ENCODE measurements around the gene FCHSD2.
A peak's percentile ranks its signal among the peaks of the same experiment; 100 is the strongest.
"Not testable (repeated sequence)": the region's sequence is repeated elsewhere in the genome, so short reads cannot be mapped to it uniquely, and the experiment has no call there.

Gene FCHSD2

DNA sequence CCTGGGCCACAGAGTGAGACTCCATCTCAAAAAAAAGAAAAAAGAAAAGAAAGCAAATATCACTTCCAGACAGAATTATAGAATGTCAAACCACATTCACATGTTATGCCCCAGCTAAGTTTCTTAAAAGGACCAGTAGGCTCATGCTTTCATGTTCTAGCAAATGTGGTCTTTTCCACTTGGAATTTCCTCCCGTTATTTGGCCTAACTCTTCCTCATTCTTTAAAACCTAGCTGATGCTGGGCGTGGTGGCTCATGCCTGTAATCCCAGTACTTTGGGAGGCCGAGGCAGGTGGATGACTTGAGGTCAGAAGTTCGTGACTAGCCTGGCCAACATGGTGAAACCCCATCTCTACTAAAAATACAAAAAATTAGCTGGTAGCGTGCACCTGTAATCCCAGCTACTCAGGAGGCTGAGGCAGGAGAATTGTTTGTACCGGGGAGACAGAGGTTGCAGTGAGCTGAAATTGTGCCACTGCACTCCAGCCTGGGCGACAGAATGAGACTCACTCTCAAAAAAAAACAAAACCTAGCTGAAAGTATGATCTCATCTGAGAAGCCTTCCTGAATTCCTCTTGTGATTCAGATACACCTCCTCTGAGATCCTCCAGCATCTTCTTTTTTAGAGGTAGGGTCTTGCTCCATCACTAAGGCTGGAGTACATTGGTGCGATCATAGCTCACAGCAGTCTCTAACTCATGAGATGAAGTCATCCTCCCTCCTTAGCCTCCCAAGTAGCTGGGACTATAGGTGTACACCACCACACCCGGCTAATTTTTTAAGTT, 50.4 kb downstream of the FCHSD2 start:
- no peak overlapping the region for H3K4me3 ChIP-seq (ENCODE audit: low read length in 2 of 2)
- no peaks in the 10 kb centered on the region for H3K27me3 ChIP-seq (ENCODE audit: control insufficient read depth in 1 of 2, insufficient read depth in 2 of 2, low read length in 2 of 2)
- no peaks in the 10 kb centered on the region for H3K4me1 ChIP-seq (ENCODE audit: control insufficient read depth, insufficient read depth, low read length)
- no peaks in the 10 kb centered on the region for H3K9me3 ChIP-seq (ENCODE audit: control insufficient read depth in 2 of 2, low read length in 2 of 2)
- H3K36me3 ChIP-seq (ENCODE audit: control insufficient read depth in 2 of 2, insufficient read depth in 2 of 2, low read length in 2 of 2): no peaks in the 10 kb centered on the region
- H3K9ac ChIP-seq (ENCODE audit: low read length in 2 of 2): no peak overlapping the region
- no peak overlapping the region for H3K27ac ChIP-seq (ENCODE audit: low read length)

DNA sequence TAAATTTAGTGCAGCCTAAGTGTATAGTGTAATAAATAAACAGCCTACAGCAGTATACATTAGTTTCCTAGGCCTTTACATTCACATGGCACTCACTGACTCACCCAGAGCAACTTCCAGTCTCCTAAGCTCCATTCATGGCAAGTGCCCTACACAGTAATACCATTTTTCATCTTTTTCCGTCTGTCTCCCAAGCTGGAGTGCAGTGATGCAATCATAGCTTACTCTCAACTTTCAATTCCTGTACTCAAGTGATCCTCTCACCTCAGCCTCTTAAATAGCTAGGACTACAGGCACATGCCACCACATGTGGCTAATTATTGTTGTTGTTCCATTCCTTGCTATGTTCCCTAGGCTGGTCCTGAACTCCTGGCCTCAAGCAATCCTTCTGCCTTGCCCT, 54.4 kb downstream of the FCHSD2 start:
- H3K36me3 ChIP-seq (ENCODE audit: control insufficient read depth in 2 of 2, insufficient read depth in 2 of 2, low read length in 2 of 2): peaks cover 0 to 5% of the 10 kb centered on the region in 2 donors
- H3K27me3 ChIP-seq (ENCODE audit: control insufficient read depth in 1 of 2, insufficient read depth in 2 of 2, low read length in 2 of 2): no peaks in the 10 kb centered on the region
- H3K9me3 ChIP-seq (ENCODE audit: control insufficient read depth in 2 of 2, low read length in 2 of 2): no peaks in the 10 kb centered on the region
- H3K27ac ChIP-seq (ENCODE audit: low read length): no peak overlapping the region
- no peak overlapping the region for H3K4me3 ChIP-seq (ENCODE audit: low read length in 2 of 2)
- H3K9ac ChIP-seq (ENCODE audit: low read length in 2 of 2): no peak overlapping the region
- no peaks in the 10 kb centered on the region for H3K4me1 ChIP-seq (ENCODE audit: control insufficient read depth, insufficient read depth, low read length)

- H3K9me3 ChIP-seq (ENCODE audit: control insufficient read depth in 2 of 2, low read length in 2 of 2): no peaks in the 10 kb centered on the region
- H3K4me1 ChIP-seq (ENCODE audit: control insufficient read depth, insufficient read depth, low read length): no peaks in the 10 kb centered on the region
- peaks cover 0 to 5% of the 10 kb centered on the region in 2 donors for H3K36me3 ChIP-seq (ENCODE audit: control insufficient read depth in 2 of 2, insufficient read depth in 2 of 2, low read length in 2 of 2)
- no peak overlapping the region for H3K27ac ChIP-seq (ENCODE audit: low read length)
- H3K27me3 ChIP-seq (ENCODE audit: control insufficient read depth in 1 of 2, insufficient read depth in 2 of 2, low read length in 2 of 2): no peaks in the 10 kb centered on the region
- H3K9ac ChIP-seq (ENCODE audit: low read length in 2 of 2): no peak overlapping the region
- no peak overlapping the region for H3K4me3 ChIP-seq (ENCODE audit: low read length in 2 of 2)
These were observed 56.8 kb downstream of the FCHSD2 start for GRCh38 chr11:73085189-73085875.

DNA sequence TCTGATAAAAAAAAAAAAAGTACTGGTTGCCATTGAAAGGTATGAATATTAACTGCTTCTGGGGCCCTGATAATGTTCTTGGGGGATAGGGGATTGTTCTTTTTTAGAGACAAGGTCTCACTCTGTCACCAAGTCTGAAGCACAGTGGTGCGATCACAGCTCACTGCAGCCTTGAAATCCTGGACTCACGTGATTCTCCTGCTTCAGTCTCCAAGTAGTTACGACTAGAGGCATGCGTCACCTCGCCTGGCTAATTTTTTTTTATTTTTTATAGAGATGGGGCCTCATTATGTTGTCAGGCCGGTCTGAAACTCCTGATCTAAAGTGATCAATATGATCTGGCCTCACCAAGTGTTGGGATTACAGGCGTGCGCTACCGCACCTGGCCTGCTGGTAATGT, 63.5 kb downstream of the FCHSD2 start:
- no peak overlapping the region for H3K9ac ChIP-seq (ENCODE audit: low read length in 2 of 2)
- peaks cover 0 to 2% of the 10 kb centered on the region in 2 donors for H3K36me3 ChIP-seq (ENCODE audit: control insufficient read depth in 2 of 2, insufficient read depth in 2 of 2, low read length in 2 of 2)
- no peak overlapping the region for H3K4me3 ChIP-seq (ENCODE audit: low read length in 2 of 2)
- no peaks in the 10 kb centered on the region for H3K27me3 ChIP-seq (ENCODE audit: control insufficient read depth in 1 of 2, insufficient read depth in 2 of 2, low read length in 2 of 2)
- H3K4me1 ChIP-seq (ENCODE audit: control insufficient read depth, insufficient read depth, low read length): no peaks in the 10 kb centered on the region
- no peaks in the 10 kb centered on the region for H3K9me3 ChIP-seq (ENCODE audit: control insufficient read depth in 2 of 2, low read length in 2 of 2)
- no peak overlapping the region for H3K27ac ChIP-seq (ENCODE audit: low read length)

GRCh38 chr11:73077454-73077853, 64.7 kb downstream of the FCHSD2 start:
- Histone ChIP-seq H3K9me3 (ENCODE audit: control insufficient read depth in 2 of 2, low read length in 2 of 2) (no peaks in the 10 kb centered on the region), H3K9ac (ENCODE audit: low read length in 2 of 2) (no peak overlapping the region), H3K4me1 (ENCODE audit: control insufficient read depth, insufficient read depth, low read length) (no peaks in the 10 kb centered on the region), H3K27ac (ENCODE audit: low read length) (no peak overlapping the region), H3K4me3 (ENCODE audit: low read length in 2 of 2) (no peak overlapping the region), H3K27me3 (ENCODE audit: control insufficient read depth in 1 of 2, insufficient read depth in 2 of 2, low read length in 2 of 2) (no peaks in the 10 kb centered on the region), H3K36me3 (ENCODE audit: control insufficient read depth in 2 of 2, insufficient read depth in 2 of 2, low read length in 2 of 2) (peaks cover 0 to 2% of the 10 kb centered on the region in 2 donors)

- Histone ChIP-seq H3K27ac (ENCODE audit: low read length) (no peak overlapping the region), H3K4me1 (ENCODE audit: control insufficient read depth, insufficient read depth, low read length) (no peaks in the 10 kb centered on the region), H3K9me3 (ENCODE audit: control insufficient read depth in 2 of 2, low read length in 2 of 2) (no peaks in the 10 kb centered on the region), H3K9ac (ENCODE audit: low read length in 2 of 2) (no peak overlapping the region), H3K27me3 (ENCODE audit: control insufficient read depth in 1 of 2, insufficient read depth in 2 of 2, low read length in 2 of 2) (no peaks in the 10 kb centered on the region), H3K36me3 (ENCODE audit: control insufficient read depth in 2 of 2, insufficient read depth in 2 of 2, low read length in 2 of 2) (peaks cover 0 to 2% of the 10 kb centered on the region in 2 donors), H3K4me3 (ENCODE audit: low read length in 2 of 2) (no peak overlapping the region)
These were observed 67.8 kb downstream of the FCHSD2 start for GRCh38 chr11:73074319-73074718.

DNA sequence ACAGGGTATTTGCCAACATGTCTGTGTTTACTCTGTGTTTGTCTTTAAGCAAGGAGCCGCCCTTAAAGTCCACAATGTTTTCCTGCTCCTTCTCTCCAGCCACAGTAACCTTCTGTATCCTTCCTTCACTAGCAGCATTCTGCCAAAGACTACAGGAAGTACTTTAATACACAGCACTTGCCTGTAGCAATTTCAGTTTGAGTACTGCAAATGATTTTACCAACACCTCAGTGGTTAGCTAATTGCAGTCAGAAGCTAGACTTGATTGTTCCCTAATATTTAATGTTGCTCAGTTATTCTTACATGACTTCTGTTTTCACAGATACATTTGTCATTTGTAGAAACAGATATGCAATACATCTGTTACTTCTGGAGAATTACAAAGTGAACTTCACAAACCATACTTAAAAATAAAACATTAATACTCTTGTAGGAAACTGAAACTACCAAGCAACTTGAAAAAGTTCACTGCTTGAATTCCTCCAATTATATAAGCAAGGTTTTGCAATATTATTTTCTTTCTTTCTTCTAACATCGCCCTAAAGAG, 69.1 kb downstream of the FCHSD2 start:
- Histone ChIP-seq H3K4me3 (ENCODE audit: low read length in 2 of 2) (peak overlapping the region; percentile 8 to 46), H3K9ac (ENCODE audit: low read length in 2 of 2) (no peak overlapping the region), H3K27ac (ENCODE audit: low read length) (no peak overlapping the region), H3K9me3 (ENCODE audit: control insufficient read depth in 2 of 2, low read length in 2 of 2) (no peaks in the 10 kb centered on the region), H3K4me1 (ENCODE audit: control insufficient read depth, insufficient read depth, low read length) (no peaks in the 10 kb centered on the region), H3K36me3 (ENCODE audit: control insufficient read depth in 2 of 2, insufficient read depth in 2 of 2, low read length in 2 of 2) (no peaks in the 10 kb centered on the region), H3K27me3 (ENCODE audit: control insufficient read depth in 1 of 2, insufficient read depth in 2 of 2, low read length in 2 of 2) (no peaks in the 10 kb centered on the region)

GRCh38 chr11:73070653-73071052, 71.5 kb downstream of the FCHSD2 start:
- Histone ChIP-seq H3K36me3 (ENCODE audit: control insufficient read depth in 2 of 2, insufficient read depth in 2 of 2, low read length in 2 of 2) (no peaks in the 10 kb centered on the region), H3K9me3 (ENCODE audit: control insufficient read depth in 2 of 2, low read length in 2 of 2) (no peaks in the 10 kb centered on the region), H3K27me3 (ENCODE audit: control insufficient read depth in 1 of 2, insufficient read depth in 2 of 2, low read length in 2 of 2) (no peaks in the 10 kb centered on the region), H3K27ac (ENCODE audit: low read length) (no peak overlapping the region), H3K4me3 (ENCODE audit: low read length in 2 of 2) (no peak overlapping the region), H3K9ac (ENCODE audit: low read length in 2 of 2) (no peak overlapping the region), H3K4me1 (ENCODE audit: control insufficient read depth, insufficient read depth, low read length) (no peaks in the 10 kb centered on the region)

DNA sequence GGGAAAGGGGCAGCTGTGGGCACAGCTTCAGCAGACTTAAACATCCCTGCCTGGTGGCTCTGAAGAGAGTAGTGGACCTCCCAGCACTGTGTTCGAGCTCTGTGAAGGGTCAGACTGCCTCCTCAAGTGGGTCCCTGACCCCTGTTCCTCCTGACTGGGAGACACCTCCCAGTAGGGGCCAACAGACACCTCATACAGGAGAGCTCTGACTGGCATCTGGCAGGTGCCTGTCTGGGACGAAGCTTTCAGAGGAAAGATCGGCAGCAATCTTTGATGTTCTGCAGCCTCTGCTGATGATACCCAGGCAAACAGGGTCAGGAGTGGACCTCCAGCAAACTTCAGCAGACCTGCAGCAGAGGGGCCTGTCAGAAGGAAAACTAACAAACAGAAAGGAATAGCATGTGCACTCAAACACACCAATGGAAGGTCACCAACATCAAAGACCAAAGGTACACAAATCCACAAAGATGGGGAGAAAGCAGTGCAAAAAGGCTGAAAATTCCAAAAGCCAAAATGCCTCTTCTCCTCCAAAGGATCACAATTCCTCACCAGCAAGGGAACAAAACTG, 80.2 kb downstream of the FCHSD2 start:
- H3K27ac ChIP-seq (ENCODE audit: low read length); H3K9me3 ChIP-seq (ENCODE audit: control insufficient read depth in 2 of 2, low read length in 2 of 2); H3K9ac ChIP-seq (ENCODE audit: low read length in 2 of 2); H3K4me1 ChIP-seq (ENCODE audit: control insufficient read depth, insufficient read depth, low read length); H3K27me3 ChIP-seq (ENCODE audit: control insufficient read depth in 1 of 2, insufficient read depth in 2 of 2, low read length in 2 of 2); H3K4me3 ChIP-seq (ENCODE audit: low read length in 2 of 2); H3K36me3 ChIP-seq (ENCODE audit: control insufficient read depth in 2 of 2, insufficient read depth in 2 of 2, low read length in 2 of 2): not testable (repeated sequence)

DNA sequence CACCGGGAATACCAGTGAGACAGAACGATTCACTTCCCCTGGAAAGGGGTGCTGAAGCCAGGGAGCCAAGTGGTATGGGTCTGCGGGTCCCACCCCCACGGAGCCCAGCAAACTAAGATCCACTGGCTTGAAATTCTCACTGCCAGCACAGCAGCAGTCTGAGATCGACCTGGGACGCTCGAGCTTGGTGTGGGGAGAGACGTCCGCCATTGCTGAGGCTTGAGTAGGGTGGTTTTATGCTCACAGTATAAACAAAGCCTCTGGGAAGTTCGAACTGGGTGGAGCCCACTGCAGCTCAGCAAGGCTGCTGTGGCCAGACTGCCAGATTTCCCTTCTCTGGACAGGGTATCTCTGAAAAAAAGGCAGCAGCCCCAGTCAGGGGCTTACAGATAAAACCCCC, 80.7 kb downstream of the FCHSD2 start:
- H3K4me1 ChIP-seq (ENCODE audit: control insufficient read depth, insufficient read depth, low read length); H3K27ac ChIP-seq (ENCODE audit: low read length); H3K27me3 ChIP-seq (ENCODE audit: control insufficient read depth in 1 of 2, insufficient read depth in 2 of 2, low read length in 2 of 2); H3K9ac ChIP-seq (ENCODE audit: low read length in 2 of 2); H3K9me3 ChIP-seq (ENCODE audit: control insufficient read depth in 2 of 2, low read length in 2 of 2); H3K36me3 ChIP-seq (ENCODE audit: control insufficient read depth in 2 of 2, insufficient read depth in 2 of 2, low read length in 2 of 2); H3K4me3 ChIP-seq (ENCODE audit: low read length in 2 of 2): not testable (repeated sequence)

Data from stomach smooth muscle (tissue), 2 donors.